Body of pancreas (tissue), 4 donors: ENCODE measurements around the gene RANBP1.

Source experiments
- CTCF ChIP-seq, 7 experiments: fragments of 450-650 bp in 4 of 7; fragments of 200-600 bp in 3 of 7; sonication (generic) in 3 of 7; IDR thresholded peaks; one replicate each; pipeline ENCODE4 v1.5.1; 2016 to 2019; ENCODE audit warnings: antibody characterized with exemption in 7 of 7
- POLR2A ChIP-seq, 3 donors: fragments of 450-650 bp; IDR thresholded peaks; one replicate each; pipeline ENCODE4 v1.6.1; 2016; ENCODE audit warnings: antibody characterized with exemption in 3 of 3, mild to moderate bottlenecking in 2 of 3

GRCh38 chr22:20137113-20137512 lies 21.2 kb downstream of the RANBP1 start:
- TF ChIP-seq CTCF (IDR thresholded peaks at IDR 0.05) (no peak), POLR2A (IDR thresholded peaks at IDR 0.05) (no peak)
